GM12878 (cell line): ENCODE data around the gene LMAN2. TPM values are rescaled to one million over a fixed set of nuclear protein-coding genes. Genes with fewer than 3 reads are reported as not detected.

Experiments used
- ATF7 ChIP-seq: fragments of 450-650 bp; IDR thresholded peaks from 2 replicates; pipeline ENCODE4 v1.6.1; 2016; ENCODE audit warnings: low read depth, mild to moderate bottlenecking
- BCL11A ChIP-seq: IDR thresholded peaks from 2 replicates; pipeline ENCODE4 v1.6.1; 2011; ENCODE audit warnings: low read depth, low read length
- BCL3 ChIP-seq: IDR thresholded peaks from 2 replicates; pipeline ENCODE4 v1.6.1; 2011; ENCODE audit warnings: borderline replicate concordance, low read depth, mild to moderate bottlenecking, moderate library complexity, low read length; ENCODE audit not compliant: insufficient read depth, poor library complexity, severe bottlenecking
- CBX3 ChIP-seq: fragments of 200-600 bp; sonication (generic); IDR thresholded peaks from 2 replicates; pipeline ENCODE4 v1.6.1; 2016; ENCODE audit warnings: low read depth, borderline replicate concordance
- CEBPB ChIP-seq, 2 experiments: fragments of 150-350 bp in 1 of 2; IDR thresholded peaks; 2 replicates each; pipeline ENCODE4 v1.6.1; 2012 to 2014; ENCODE audit warnings: low read depth in 2 of 2, low read length in 2 of 2, borderline replicate concordance in 1 of 2, inconsistent platforms in 1 of 2
- CEBPZ ChIP-seq: fragments of 150-350 bp; IDR thresholded peaks from 2 replicates; pipeline ENCODE4 v1.6.1; 2016; ENCODE audit warnings: low read depth, low read length
- CREB1 ChIP-seq: IDR thresholded peaks from 2 replicates; pipeline ENCODE4 v1.6.1; 2012; ENCODE audit warnings: low read depth, mild to moderate bottlenecking, inconsistent platforms
- DPF2 ChIP-seq: fragments of 450-650 bp; IDR thresholded peaks from 2 replicates; pipeline ENCODE4 v1.6.1; 2017; ENCODE audit warnings: mild to moderate bottlenecking
- EP300 ChIP-seq, 2 experiments: fragments of 150-350 bp in 1 of 2; IDR thresholded peaks; 2 replicates each; pipeline ENCODE4 v1.6.1; 2011 to 2012; ENCODE audit warnings: low read depth in 2 of 2, low read length in 2 of 2, borderline replicate concordance in 1 of 2, improper control_type of control experiment in 1 of 2, inconsistent platforms in 1 of 2; ENCODE audit not compliant: control insufficient read depth in 1 of 2
- ETV6 ChIP-seq, 2 experiments: fragments of 450-650 bp in 1 of 2; IDR thresholded peaks in 1 of 2; conservative IDR thresholded peaks in 1 of 2; 2 replicates each; pipeline ENCODE4 v1.6.1; 2014; ENCODE audit warnings: antibody characterized with exemption in 1 of 2, borderline replicate concordance in 1 of 2, low read depth in 1 of 2, mild to moderate bottlenecking in 1 of 2, moderate library complexity in 1 of 2
- EZH2 ChIP-seq: IDR thresholded peaks from 2 replicates; pipeline ENCODE4 v1.6.1; 2012; ENCODE audit warnings: low read depth, mild to moderate bottlenecking, control low read depth, inconsistent platforms, low read length, borderline replicate concordance; ENCODE audit not compliant: control insufficient read depth
- FOS ChIP-seq: IDR thresholded peaks from 3 replicates; pipeline ENCODE4 v1.6.1; 2011; ENCODE audit warnings: borderline replicate concordance; ENCODE audit not compliant: insufficient read length; ENCODE audit errors: extremely low read depth
- KDM1A ChIP-seq: fragments of 200-600 bp; sonication (generic); IDR thresholded peaks from 2 replicates; pipeline ENCODE4 v1.6.1; 2016; ENCODE audit warnings: borderline replicate concordance
- MEF2B ChIP-seq: fragments of 450-650 bp; IDR thresholded peaks from 2 replicates; pipeline ENCODE4 v1.6.1; 2018; ENCODE audit warnings: mild to moderate bottlenecking, moderate library complexity; ENCODE audit not compliant: partially characterized antibody, poor library complexity, severe bottlenecking
- MYC ChIP-seq: IDR thresholded peaks from 2 replicates; pipeline ENCODE4 v1.6.1; 2011; ENCODE audit warnings: mild to moderate bottlenecking, low read length, moderate library complexity, inconsistent platforms; ENCODE audit not compliant: insufficient read depth, insufficient replicate concordance, insufficient read length, severe bottlenecking
- NFXL1 ChIP-seq: fragments of 450-650 bp; IDR thresholded peaks from 2 replicates; pipeline ENCODE4 v1.6.1; 2017; ENCODE audit warnings: antibody characterized with exemption, mild to moderate bottlenecking, borderline replicate concordance
- NFYA ChIP-seq: IDR thresholded peaks from 2 replicates; pipeline ENCODE4 v1.6.1; 2011; ENCODE audit warnings: low read depth, mild to moderate bottlenecking, low read length, improper control_type of control experiment, borderline replicate concordance
- RFX5 ChIP-seq: IDR thresholded peaks from 2 replicates; pipeline ENCODE4 v1.6.1; 2011; ENCODE audit warnings: low read depth, low read length, improper control_type of control experiment
- RUNX3 ChIP-seq: IDR thresholded peaks from 2 replicates; pipeline ENCODE4 v1.6.1; 2012; ENCODE audit warnings: low read length, inconsistent platforms
- SKIL ChIP-seq: fragments of 450-650 bp; IDR thresholded peaks from 2 replicates; pipeline ENCODE4 v1.6.1; 2017; ENCODE audit warnings: mild to moderate bottlenecking, low read depth, inconsistent platforms; ENCODE audit not compliant: poor library complexity, severe bottlenecking
- SREBF2 ChIP-seq: IDR thresholded peaks from 2 replicates; pipeline ENCODE4 v1.6.1; 2012; ENCODE audit warnings: mild to moderate bottlenecking, low read length
- TBL1XR1 ChIP-seq: IDR thresholded peaks from 2 replicates; pipeline ENCODE4 v1.6.1; 2012; ENCODE audit warnings: low read depth, low read length, improper control_type of control experiment
- YBX1 ChIP-seq: fragments of 450-650 bp; IDR thresholded peaks from 2 replicates; pipeline ENCODE4 v1.6.1; 2016; ENCODE audit warnings: antibody characterized with exemption
- ZNF622 ChIP-seq: fragments of 450-650 bp; IDR thresholded peaks from 2 replicates; pipeline ENCODE4 v1.6.1; 2017; ENCODE audit warnings: mild to moderate bottlenecking, inconsistent platforms
- polyA plus RNA-seq, 11 experiments: library from polyadenylated mRNA; depleted of rRNA in 4 of 11; unstranded in 6 of 11; stranded (reverse) in 5 of 11; fragments of >200 nt; fragmentation: Nextera tagmentation in 4 of 11; fragmentation: Illumina TruSeq in 1 of 11; extraction: Ambion mirVana in 4 of 11; extraction: Trizol in 1 of 11; gene quantifications; 1 replicate in 1 of 11; 2 replicates in 10 of 11; pipeline versions ENCODE4 v1.2.1 to v1.2.3, GENCODE V29; 2011 to 2016; ENCODE audit warnings: inconsistent platforms in 2 of 11, missing spikeins in 2 of 11, low read depth in 1 of 11
- total RNA-seq, 4 experiments: library from RNA; depleted of rRNA in 3 of 4; stranded (reverse); fragments of >200 nt in 3 of 4; fragmentation: Illumina TruSeq in 1 of 4; extraction: Trizol in 1 of 4; gene quantifications; 2 replicates each; pipeline versions ENCODE4 v1.2.1 to v1.2.3, GENCODE V29; 2013 to 2021

The LMAN2 gene
- total and polyA plus RNA-seq, 10 of the 15 experiments (the other 5 are each of a cell fraction or from before 2014, with no cell fraction given): 2.4 to 264 (median 147) TPM

- TF ChIP-seq ETV6 (conservative IDR thresholded peaks at IDR 0.05 in 1 of 2, IDR thresholded peaks at IDR 0.05 in 1 of 2; ENCODE audit: borderline replicate concordance in 1 of 2, low read depth in 1 of 2) (peak in 1 of 2 experiments; percentile 95; a peak in 2 of 4 replicates), NFXL1 (no peak), KDM1A (no peak), CREB1 (peak; percentile 68; the same call in 1 of the 2 replicates), BCL11A (peak; percentile 73), DPF2 (peak; percentile 86), ATF7 (peak; percentile 86), SREBF2 (no peak), EZH2 (no peak), BCL3 (peak; percentile 12), TBL1XR1 (no peak), CBX3 (no peak), CEBPB (IDR thresholded peaks at IDR 0.05; ENCODE audit: borderline replicate concordance in 1 of 2, low read depth in 2 of 2, low read length in 2 of 2) (no peak), ZNF622 (no peak), EP300 (IDR thresholded peaks at IDR 0.05; ENCODE audit: borderline replicate concordance in 1 of 2, control insufficient read depth in 1 of 2, low read depth in 2 of 2, low read length in 2 of 2) (peak; percentile 60 to 66; a peak in 2 of 4 replicates), RUNX3 (peak; percentile 88), MYC (no peak), RFX5 (no peak), SKIL (no peak), CEBPZ (no peak), YBX1 (no peak), FOS (no peak), NFYA (no peak), MEF2B (peak; percentile 49)
Measured at GRCh38 chr5:177300236-177300880, 51.1 kb downstream of the LMAN2 start (continued).
